ENCODE measurements around the gene HRH1.

DNA sequence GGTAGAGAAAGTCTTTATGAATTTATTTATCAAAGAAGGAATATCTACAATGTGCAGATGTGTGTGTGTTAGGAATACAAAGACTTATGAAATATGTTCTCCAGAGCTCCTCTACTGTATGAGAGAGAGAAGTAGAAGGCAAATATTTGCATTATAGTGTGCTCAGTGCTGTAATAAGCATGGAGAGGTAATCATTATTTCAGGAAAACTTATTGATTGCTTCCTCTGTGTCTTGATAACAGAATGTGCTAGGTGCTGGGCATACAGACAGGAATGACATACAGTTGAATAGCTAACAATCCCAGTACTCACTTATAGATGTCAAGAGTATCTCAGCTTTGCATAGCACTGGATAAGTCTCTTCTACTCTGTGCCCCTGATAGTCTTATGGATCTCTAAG, 148.2 kb downstream of the HRH1 start:
- TF ChIP-seq, protein P1, sequence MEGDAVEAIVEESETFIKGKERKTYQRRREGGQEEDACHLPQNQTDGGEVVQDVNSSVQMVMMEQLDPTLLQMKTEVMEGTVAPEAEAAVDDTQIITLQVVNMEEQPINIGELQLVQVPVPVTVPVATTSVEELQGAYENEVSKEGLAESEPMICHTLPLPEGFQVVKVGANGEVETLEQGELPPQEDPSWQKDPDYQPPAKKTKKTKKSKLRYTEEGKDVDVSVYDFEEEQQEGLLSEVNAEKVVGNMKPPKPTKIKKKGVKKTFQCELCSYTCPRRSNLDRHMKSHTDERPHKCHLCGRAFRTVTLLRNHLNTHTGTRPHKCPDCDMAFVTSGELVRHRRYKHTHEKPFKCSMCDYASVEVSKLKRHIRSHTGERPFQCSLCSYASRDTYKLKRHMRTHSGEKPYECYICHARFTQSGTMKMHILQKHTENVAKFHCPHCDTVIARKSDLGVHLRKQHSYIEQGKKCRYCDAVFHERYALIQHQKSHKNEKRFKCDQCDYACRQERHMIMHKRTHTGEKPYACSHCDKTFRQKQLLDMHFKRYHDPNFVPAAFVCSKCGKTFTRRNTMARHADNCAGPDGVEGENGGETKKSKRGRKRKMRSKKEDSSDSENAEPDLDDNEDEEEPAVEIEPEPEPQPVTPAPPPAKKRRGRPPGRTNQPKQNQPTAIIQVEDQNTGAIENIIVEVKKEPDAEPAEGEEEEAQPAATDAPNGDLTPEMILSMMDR (IDR thresholded peaks at IDR 0.05; ENCODE audit: insufficient read depth, low read depth, low read length) = no peak
- no peak for TF ChIP-seq EZH2 (IDR thresholded peaks at IDR 0.05; ENCODE audit: insufficient read depth, low read length)

All from astrocyte (in vitro differentiated cells and primary cell).